Activated CD4-positive, alpha-beta T cell treated with anti-CD3 and anti-CD28 coated beads, Interleukin-2, Interleukin-4, amounts not matched to agents 100 ng/mL and 50 ng/mL, durations not matched to agents 16 hours and 8 hours (primary cell): ENCODE data around the gene UMPS.

Experiments used
- DNase-seq: peaks from one replicate; pipeline ENCODE4 v3.0.0-alpha.2; 2020; ENCODE audit warnings: low spot score

The UMPS gene

GRCh38 chr3:124763644-124764358 lies 33.5 kb downstream of the UMPS start:
- DNase-seq: no peak

- no peak for DNase-seq
These were observed 34.5 kb downstream of the UMPS start for GRCh38 chr3:124764746-124765145.

- DNase-seq: no peak
These were observed 35.1 kb downstream of the UMPS start for GRCh38 chr3:124765197-124765840.

- DNase-seq: no peak
These were observed 36.2 kb downstream of the UMPS start for GRCh38 chr3:124766113-124767095.

- no peak for DNase-seq
These were observed 37.0 kb downstream of the UMPS start for GRCh38 chr3:124767264-124767663.

GRCh38 chr3:124767691-124768090 lies 37.4 kb downstream of the UMPS start:
- no peak for DNase-seq

GRCh38 chr3:124768812-124769211 lies 38.6 kb downstream of the UMPS start:
- peak; percentile 17 for DNase-seq

- no peak for DNase-seq
These were observed 39.2 kb downstream of the UMPS start for GRCh38 chr3:124769462-124769861.

- no peak for DNase-seq
These were observed 40.3 kb downstream of the UMPS start for GRCh38 chr3:124770336-124771082.

GRCh38 chr3:124771083-124771445 lies 40.8 kb downstream of the UMPS start:
- DNase-seq: no peak

GRCh38 chr3:124772081-124772831 lies 42.0 kb downstream of the UMPS start:
- DNase-seq: no peak

- no peak for DNase-seq
These were observed 43.4 kb downstream of the UMPS start for GRCh38 chr3:124773351-124774326.

GRCh38 chr3:124774327-124774718 lies 44.1 kb downstream of the UMPS start:
- DNase-seq: no peak

- no peak for DNase-seq
These were observed 44.7 kb downstream of the UMPS start for GRCh38 chr3:124774841-124775402.

- DNase-seq: no peak
These were observed 45.6 kb downstream of the UMPS start for GRCh38 chr3:124775877-124776276.

GRCh38 chr3:124776856-124777255 lies 46.6 kb downstream of the UMPS start:
- no peak for DNase-seq

- no peak for DNase-seq
These were observed 47.7 kb downstream of the UMPS start for GRCh38 chr3:124777762-124778470.

GRCh38 chr3:124779116-124779515 lies 48.9 kb downstream of the UMPS start:
- DNase-seq: no peak

- DNase-seq: no peak
These were observed 49.5 kb downstream of the UMPS start for GRCh38 chr3:124779751-124780191.
